ENCODE data around the gene KRTAP5-7.

Gene KRTAP5-7

Small RNAs within 50 kb of the gene (small RNA-seq; reads per million reads assigned to genes)
- 0 reads per million in 2 experiments for gene AP000867.1
